ENCODE measurements around the gene C1QTNF7.

C1QTNF7 gene, protein sequence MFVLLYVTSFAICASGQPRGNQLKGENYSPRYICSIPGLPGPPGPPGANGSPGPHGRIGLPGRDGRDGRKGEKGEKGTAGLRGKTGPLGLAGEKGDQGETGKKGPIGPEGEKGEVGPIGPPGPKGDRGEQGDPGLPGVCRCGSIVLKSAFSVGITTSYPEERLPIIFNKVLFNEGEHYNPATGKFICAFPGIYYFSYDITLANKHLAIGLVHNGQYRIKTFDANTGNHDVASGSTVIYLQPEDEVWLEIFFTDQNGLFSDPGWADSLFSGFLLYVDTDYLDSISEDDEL

DNA sequence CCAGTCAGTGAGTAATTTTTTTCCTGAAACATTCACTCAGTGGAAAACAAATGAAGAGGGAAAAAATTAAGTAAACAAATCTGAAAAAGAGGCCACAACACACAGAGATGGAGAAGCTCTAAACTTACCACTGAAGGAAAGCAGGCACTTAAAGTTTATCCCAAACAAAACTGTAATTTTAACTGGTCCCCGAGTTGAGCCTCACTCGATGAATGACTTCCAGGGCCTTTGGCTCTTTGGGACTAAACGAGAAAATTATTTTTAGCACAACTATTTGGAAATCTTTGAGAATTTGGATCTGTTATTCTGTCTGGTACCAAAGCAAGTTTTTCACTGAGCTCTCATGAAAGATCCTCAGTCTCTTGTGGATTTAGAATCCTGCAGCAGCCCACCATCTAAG, at the start of gene C1QTNF7:
Gene C1QTNF7 (plus strand): TSS at position 333 of the 400 bp plus-strand sequence. CDS start 7,711 bp downstream, outside the sequence.
- in situ Hi-C loops (cut with HindIII; ENCODE audit: low pct_ligation_motif_present, low pct_unique_long_range_greater_than_20kb, low sequenced_read_pairs), result no loop called here
- no peak for DNase-seq

DNA sequence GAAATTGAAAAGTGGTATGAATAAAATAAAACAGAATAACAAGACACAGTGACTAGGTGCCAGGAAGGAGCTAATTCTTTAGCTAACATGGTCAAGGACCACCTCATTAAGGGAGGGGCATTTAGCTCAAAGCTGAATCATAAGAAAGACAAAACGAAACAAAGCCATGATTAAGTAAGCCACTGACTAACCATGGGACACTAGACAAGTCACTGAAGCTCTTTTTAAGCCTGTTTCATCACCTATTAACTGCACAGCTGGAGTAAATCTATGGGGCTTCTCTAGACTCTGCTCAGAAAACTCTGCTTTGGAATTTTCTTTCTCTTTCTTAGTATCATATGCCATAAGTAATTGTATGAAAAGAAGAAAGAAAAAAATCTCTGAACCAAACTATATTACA, 49.8 kb upstream of the C1QTNF7 start:
- no peak for DNase-seq
- in situ Hi-C loops (cut with HindIII; ENCODE audit: low pct_ligation_motif_present, low pct_unique_long_range_greater_than_20kb, low sequenced_read_pairs), result no loop called here

DNA sequence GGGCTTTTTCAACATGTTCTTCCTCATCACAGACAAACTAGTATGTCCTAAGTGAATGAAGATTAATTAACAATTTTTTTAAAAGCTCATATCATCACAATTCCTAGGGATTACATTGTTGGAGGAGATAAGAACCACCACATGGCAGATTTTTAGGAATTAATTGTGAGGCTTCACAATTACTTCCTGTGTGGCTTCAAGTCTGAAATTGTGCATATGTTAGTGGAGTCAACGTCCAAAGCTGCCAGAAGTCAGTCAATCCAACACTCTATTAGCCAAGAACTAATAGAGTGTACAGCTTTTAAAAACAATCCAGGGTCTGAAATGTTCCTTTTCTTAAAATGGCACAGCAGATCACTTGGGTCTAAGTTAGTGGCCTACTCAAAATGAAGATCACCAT, 49.3 kb upstream of the C1QTNF7 start:
- no peak for DNase-seq
- in situ Hi-C loops (cut with HindIII; ENCODE audit: low pct_ligation_motif_present, low pct_unique_long_range_greater_than_20kb, low sequenced_read_pairs), result no loop called here

DNA sequence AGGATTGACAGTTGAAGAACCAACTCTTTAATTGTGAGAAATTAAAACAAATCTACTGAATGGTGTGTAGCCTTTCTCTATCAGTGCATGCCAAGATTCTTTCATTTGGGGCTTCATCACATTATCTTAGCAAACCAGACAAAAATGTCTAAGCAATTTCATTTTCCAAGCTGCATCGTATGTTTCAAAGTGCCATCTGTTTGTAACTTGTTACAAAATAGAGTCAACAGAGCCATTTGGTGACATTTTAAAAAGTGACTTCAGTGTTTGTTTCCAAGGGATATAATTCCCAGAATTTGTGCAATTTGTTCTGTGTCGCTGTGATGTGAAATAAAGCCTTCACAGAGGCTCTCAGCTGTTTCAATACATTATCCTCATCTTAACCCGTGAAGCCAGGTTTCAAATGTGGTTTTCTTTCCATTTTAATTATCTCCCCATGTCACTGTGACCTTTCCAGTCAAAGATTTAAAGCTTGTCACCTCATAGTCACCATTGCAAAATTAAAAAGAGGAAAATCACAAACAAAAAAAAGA, 46.0 kb upstream of the C1QTNF7 start:
- in situ Hi-C loops (cut with HindIII; ENCODE audit: low pct_ligation_motif_present, low pct_unique_long_range_greater_than_20kb, low sequenced_read_pairs), result no loop called here
- no peak for DNase-seq

DNA sequence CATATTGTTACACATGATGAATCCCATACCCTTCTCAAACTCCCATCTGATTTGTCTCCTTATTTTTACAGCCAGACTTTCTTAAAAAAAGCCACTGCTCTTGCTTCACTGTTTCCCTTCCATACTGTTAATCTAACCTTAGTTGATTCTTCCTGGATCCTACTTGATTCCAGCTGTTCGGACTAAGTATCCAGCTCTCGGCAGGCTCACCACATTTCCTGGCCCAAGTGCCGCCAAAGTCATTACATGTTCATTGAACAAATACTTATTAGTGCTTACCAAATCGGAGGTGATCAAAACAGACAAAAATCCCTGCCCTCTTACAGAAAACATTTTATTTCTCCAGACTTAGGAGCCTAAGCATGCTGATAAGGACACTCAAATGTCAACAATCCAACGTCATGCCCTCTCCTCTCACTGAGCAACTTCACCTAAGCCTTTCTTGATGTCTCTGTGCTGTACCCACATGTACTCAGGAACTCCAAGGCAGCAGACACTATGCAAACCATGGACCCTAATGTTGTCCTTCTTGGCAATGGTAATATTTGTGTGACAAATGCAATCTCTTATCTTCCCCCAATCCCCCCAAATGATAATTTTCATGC, 45.1 kb upstream of the C1QTNF7 start:
- in situ Hi-C loops (cut with HindIII; ENCODE audit: low pct_ligation_motif_present, low pct_unique_long_range_greater_than_20kb, low sequenced_read_pairs), result no loop called here
- no peak for DNase-seq

DNA sequence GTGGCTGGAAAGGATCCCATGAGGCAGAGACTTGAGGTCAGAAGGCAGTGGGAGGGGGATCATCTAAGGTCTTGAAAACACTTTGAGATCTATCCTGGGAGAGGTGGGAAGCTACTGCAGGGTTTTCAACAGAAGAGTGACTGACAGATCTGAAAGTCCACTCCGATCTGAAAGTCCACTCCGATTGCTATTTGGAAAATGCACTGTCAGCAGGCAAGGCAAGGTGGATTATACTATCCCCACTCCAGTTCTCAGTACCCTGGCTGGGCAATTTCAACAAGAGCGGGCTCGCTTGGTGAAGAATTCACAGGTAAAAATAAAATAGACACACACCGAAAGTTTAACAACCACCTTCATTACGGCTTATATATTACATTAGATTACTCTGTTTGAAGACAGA, 42.3 kb upstream of the C1QTNF7 start:
- DNase-seq, result no peak
- in situ Hi-C loops (cut with HindIII; ENCODE audit: low pct_ligation_motif_present, low pct_unique_long_range_greater_than_20kb, low sequenced_read_pairs), result no loop called here

DNA sequence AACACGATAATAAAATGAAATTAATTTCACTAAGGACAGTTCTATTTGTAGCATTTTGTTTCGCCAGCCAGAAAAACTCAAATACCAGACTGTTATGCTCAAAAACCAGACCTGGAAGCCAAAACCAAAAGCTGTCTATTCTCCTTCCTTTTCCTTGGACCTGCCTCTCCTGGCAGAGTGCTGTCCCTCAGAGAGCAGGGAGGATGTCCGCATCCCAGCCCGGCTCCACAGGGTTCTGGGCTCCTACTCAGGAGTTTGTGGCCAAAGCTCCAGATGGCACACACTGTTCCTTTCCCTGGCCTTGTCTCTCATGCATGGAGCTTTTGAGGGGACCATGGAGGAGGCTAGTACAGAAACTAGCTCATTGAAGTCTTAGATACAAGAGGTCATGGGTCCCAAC, 41.9 kb upstream of the C1QTNF7 start:
- in situ Hi-C loops (cut with HindIII; ENCODE audit: low pct_ligation_motif_present, low pct_unique_long_range_greater_than_20kb, low sequenced_read_pairs), result no loop called here
- DNase-seq, result no peak

DNA sequence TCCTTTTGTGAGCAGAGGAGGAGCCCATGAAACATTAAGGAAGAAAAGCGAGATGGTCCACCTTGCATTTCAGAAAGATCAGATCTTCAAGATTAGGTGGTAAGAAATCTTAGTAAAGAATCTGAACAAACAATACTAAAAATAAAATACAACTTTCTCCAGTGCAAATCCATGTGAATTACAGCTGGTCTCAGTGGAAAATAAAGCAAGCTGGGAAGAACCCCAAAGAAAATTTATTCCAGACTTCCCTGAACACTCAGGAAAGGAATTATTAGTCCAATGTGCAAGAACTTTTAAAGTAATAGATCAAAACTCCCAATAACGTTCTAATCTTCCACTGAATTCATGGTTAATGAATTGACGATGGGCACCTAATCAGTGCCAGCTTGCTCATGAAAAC, 37.3 kb upstream of the C1QTNF7 start:
- no peak for DNase-seq
- in situ Hi-C loops (cut with HindIII; ENCODE audit: low pct_ligation_motif_present, low pct_unique_long_range_greater_than_20kb, low sequenced_read_pairs), result no loop called here

DNA sequence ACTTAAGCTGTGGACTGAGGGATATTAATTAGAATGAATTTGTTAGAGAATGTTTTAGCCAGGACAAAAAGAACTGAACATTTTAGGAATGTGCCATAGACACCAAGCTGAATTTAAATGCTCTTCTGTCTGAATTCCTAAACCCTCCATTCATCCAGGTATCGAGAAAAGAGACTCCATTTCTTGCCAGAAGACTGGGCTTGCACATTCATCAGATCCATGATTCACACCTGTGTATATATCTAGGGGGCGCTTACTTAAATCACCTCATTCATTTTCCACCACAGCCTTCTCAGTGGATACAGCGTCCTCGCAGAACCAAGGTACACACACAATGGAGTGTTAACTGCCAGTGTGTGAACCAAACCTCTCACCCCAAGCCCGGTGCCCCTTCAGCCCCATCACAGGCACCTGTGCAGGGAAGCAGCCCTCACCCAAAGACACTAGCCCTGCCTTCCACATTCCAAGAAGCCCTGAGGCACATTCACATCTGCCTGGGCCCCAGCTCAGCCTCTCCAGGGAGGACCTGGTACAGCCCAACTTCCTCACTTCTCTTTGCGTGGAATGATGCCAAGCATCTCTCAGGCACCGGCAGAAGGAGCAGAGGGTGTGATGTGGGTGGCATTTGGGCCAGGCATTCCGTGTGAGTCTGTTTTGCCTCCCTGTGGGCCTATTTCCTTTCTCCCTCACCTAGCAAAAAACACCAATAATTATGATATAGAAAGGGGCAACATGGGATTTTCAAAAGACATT, 35.6 kb upstream of the C1QTNF7 start:
- in situ Hi-C loops (cut with HindIII; ENCODE audit: low pct_ligation_motif_present, low pct_unique_long_range_greater_than_20kb, low sequenced_read_pairs), result no loop called here
- DNase-seq, result no peak

DNA sequence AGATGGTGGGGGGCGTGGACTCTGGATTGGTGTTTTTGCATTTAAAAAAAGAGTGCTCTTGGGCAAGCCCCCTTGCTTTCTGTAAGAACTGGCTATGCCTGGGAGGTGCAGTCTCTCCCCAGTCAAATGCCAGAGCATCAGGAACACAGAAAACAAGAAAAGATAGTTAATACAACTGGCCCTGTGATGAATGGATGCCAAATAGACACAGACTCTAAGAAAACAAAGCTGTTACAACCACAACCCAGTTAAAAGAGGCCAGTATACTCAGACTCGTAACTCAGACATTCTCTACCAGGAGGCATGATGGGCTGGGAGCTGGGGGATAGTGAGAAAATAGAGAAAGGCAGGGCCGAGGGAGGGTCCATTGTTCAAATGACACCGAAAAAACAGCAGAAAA, 32.5 kb upstream of the C1QTNF7 start:
- DNase-seq, result no peak
- in situ Hi-C loops (cut with HindIII; ENCODE audit: low pct_ligation_motif_present, low pct_unique_long_range_greater_than_20kb, low sequenced_read_pairs), result no loop called here

DNA sequence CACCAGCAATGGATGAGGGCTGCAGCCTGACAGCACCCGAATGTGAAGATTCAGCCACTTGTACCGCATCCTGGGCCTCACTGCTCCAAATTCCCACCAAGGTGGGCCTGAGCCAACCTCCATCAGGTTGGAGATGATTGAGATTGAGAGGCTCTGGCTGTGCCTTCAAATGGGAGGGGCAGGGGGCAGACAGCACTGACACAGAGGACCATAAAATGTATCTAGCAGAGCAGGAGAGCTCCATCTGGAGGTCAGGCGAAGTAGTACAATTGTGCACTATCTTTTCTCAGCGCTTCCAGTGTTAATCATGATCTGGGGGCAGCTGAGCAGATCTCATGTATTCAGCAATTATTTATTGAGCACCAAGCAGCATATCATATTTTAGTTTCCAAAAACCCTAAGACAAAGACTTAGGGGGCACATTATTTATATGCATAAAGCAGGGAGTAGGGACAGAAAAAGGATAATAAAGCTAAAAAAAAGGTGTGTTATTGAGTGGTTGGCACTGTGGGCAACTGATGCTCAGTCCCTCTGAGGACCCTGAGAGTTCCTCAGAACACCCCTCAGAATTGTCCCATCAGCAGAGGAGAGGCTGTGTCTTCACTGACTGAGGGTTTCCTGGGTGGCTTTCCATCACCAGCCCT, 31.6 kb upstream of the C1QTNF7 start:
- in situ Hi-C loops (cut with HindIII; ENCODE audit: low pct_ligation_motif_present, low pct_unique_long_range_greater_than_20kb, low sequenced_read_pairs), result no loop called here
- DNase-seq, result peak; percentile 50

DNA sequence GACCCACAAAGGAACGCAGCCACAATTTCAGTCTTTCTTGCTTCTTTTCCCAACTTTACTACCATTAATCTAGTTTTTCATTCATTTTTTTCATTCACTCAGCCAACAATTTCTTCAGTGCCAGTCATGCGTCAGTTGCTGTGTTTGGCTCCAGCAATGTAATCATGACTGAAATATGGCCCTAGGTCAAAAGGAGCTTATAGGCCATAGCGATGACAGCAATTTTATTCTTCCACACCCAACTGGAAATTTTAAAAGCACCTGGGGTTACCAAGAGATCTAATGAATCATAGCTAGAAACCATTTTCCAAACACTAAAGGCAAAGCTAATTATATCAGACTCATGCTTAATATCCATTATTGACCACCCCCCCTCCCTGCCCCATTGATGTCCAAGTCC, 29.8 kb upstream of the C1QTNF7 start:
- DNase-seq, result no peak
- in situ Hi-C loops (cut with HindIII; ENCODE audit: low pct_ligation_motif_present, low pct_unique_long_range_greater_than_20kb, low sequenced_read_pairs), result no loop called here

DNA sequence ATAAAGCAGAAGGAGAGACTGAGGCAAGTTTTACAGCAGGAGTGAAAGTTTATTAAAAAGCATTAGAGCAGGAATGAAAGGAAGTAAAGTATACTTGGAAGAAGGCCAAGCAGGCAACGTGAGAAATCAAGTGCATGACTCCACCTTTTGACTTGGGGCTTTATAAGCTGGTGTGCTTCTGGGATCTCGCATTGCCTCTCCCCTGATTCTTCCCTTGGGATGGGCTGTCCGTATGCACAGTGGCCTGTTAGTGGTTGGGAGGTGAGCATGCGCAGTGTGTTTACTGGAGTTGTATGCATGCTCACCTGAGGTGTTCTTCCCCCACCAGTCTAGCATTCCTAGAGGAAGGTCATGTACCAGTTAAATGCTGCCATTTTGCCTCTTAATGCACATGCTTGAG, 29.1 kb upstream of the C1QTNF7 start:
- in situ Hi-C loops (cut with HindIII; ENCODE audit: low pct_ligation_motif_present, low pct_unique_long_range_greater_than_20kb, low sequenced_read_pairs), result no loop called here

DNA sequence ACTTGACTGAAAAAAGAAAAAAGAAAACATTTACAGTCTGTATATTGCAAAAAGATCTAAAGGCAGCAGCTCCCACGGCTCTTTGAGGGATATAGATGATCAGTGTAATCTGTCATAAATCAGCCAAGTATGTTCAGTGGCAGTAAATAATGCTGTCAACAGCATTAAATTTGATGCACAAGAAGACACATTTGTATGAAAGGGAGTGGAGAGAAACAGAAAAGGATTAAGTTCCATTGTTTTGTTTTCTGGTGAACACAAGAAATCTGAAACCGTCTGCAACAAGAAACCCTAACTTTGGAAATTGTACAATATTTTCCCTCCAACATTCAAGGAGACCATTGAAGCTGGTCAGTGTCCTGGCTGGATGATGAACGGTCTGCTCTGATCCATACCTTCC, 27.6 kb upstream of the C1QTNF7 start:
- in situ Hi-C loops (cut with HindIII; ENCODE audit: low pct_ligation_motif_present, low pct_unique_long_range_greater_than_20kb, low sequenced_read_pairs), result no loop called here

More for the DNA sequence above, 29.1 kb upstream of the C1QTNF7 start:
- DNase-seq, result no peak

DNA sequence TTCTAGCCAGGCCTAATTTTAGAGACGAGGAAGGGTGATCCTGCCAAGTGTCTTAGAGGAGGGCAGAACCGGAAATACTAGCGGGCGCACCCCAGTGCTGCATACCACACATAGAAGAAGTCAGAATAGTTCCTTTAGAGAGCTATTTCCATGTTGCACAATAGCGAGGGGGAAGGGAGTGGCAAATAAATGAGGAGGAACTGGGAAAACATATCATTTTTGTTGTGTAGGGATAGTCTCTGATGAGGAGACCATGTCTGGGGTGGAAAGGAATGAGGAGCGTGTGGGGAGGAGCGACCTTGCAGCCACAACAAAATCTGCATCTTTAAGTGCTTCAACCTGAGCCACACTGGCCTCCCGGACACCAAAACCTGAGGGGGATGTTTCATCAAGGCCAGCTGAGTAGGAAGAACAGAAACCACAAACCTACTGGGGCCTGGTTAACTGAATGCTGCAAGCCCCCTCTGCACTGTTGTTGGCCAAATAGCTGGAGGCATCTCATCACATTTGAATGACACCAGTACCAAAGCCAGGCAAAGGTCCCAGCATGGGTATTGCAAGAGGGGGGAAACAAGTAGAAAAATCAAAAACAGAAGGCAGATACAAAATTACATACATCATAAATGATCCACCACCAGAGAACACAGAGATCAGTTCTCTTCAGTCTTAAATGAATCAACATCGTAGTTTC, 26.7 kb upstream of the C1QTNF7 start:
- DNase-seq, result no peak
- in situ Hi-C loops (cut with HindIII; ENCODE audit: low pct_ligation_motif_present, low pct_unique_long_range_greater_than_20kb, low sequenced_read_pairs), result no loop called here

More for the DNA sequence above, 27.6 kb upstream of the C1QTNF7 start:
- no peak for DNase-seq

DNA sequence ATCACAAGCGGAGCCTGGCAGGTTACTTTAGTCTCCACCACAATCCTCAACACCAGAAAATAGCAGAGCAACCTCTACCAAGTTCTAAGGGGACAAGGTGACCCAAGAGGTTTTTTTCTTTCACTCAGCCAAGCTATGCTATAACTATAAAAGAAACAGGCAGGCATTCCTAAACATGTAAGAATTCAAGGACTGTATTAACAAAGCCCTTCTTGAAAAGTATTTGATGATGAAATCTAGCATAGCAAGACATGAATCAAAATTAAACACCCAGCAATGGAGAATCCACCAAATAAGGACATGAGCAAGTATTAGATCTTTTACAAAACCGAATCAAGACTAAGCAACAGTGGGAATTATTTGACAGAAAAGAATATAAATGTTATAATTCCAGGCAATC, 25.7 kb upstream of the C1QTNF7 start:
- in situ Hi-C loops (cut with HindIII; ENCODE audit: low pct_ligation_motif_present, low pct_unique_long_range_greater_than_20kb, low sequenced_read_pairs), result no loop called here
- no peak for DNase-seq

DNA sequence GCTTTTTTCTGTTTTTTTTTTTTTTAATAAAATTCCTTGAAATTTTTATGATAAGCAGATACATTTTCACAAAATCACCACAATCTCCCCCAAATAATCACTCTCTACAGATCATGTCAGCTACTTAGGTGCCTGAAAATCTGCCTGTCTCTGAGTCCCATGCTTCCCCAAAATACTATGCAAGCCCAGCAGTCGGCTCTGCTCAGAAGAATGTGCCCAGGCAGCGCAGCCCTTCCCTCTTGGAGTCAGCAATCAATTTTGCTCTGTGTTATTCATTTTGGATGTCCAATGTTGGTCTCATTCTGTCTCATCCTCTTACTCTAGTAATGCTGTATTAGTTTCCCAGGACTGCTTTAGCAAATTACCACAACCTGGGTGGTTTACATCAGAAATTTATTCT, 24.9 kb upstream of the C1QTNF7 start:
- no peak for DNase-seq
- in situ Hi-C loops (cut with HindIII; ENCODE audit: low pct_ligation_motif_present, low pct_unique_long_range_greater_than_20kb, low sequenced_read_pairs), result no loop called here

DNA sequence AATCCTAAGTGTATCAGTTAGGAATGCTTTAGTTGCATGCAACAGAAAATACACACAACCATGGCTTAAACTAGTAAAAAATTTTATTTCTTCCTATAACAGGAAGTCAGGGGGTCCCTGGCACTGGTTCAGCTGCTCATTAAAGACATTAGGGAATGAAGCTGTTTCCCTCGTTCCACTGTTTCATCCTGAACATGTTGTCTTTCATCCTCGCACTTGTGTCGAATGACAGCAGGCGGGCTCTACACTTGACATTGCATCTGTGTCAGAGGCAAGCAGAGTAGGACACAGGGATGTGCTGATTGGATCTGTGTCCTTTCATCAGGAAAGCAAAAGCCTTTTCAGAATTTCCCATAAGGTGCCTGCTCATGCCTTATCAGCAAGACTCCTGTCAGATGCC, 22.8 kb upstream of the C1QTNF7 start:
- no peak for DNase-seq
- in situ Hi-C loops (cut with HindIII; ENCODE audit: low pct_ligation_motif_present, low pct_unique_long_range_greater_than_20kb, low sequenced_read_pairs), result no loop called here

DNA sequence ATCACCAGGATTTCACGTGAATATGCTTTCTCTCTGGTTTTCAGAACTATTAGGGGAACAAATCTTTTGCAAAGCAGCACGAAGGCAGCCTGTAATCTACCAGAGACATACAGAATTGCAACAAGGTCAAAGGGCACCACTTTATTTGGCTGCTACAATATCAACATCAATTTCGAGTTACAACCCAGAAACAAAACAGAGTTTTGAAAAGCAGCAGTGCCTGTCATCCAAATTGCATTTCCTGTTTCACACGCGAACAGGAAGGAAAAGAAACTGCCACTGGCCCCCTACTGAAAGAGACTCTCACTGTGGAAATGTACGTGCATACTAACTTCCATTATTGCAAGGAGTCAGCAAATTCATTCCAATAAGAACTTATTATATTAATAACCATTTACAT, 17.1 kb upstream of the C1QTNF7 start:
- DNase-seq, result no peak
- in situ Hi-C loops (cut with HindIII; ENCODE audit: low pct_ligation_motif_present, low pct_unique_long_range_greater_than_20kb, low sequenced_read_pairs), result no loop called here
